ENCODE data around the gene LARGE1.

GRCh38 chr22:33332538-33332937 is 587.7 kb downstream of the LARGE1 start:
- TF ChIP-seq CTCF (IDR thresholded peaks at IDR 0.05) (no peak), ZFX (IDR thresholded peaks at IDR 0.05; ENCODE audit: borderline replicate concordance) (no peak)
